Measurements from ENCODE around the gene NCCRP1.
"Not testable (repeated sequence)": the region's sequence is repeated elsewhere in the genome, so short reads cannot be mapped to it uniquely, and the experiment has no call there.

Gene NCCRP1

GRCh38 chr19:39244410-39245100 is 47.8 kb downstream of the NCCRP1 start, which contains the start of gene IFNL3:
IFNL3 (minus strand) TSS chr19:39245006; CDS start chr19:39244967, 39 bp downstream.
- DNase-seq = not testable (repeated sequence)

GRCh38 chr19:39245166-39245565 is 48.4 kb downstream of the NCCRP1 start:
- DNase-seq = not testable (repeated sequence)

GRCh38 chr19:39246951-39247669 is 50.3 kb downstream of the NCCRP1 start:
- DNase-seq = peak in 26 of 56 donors; percentile 3 to 46 (median 18)

DNA sequence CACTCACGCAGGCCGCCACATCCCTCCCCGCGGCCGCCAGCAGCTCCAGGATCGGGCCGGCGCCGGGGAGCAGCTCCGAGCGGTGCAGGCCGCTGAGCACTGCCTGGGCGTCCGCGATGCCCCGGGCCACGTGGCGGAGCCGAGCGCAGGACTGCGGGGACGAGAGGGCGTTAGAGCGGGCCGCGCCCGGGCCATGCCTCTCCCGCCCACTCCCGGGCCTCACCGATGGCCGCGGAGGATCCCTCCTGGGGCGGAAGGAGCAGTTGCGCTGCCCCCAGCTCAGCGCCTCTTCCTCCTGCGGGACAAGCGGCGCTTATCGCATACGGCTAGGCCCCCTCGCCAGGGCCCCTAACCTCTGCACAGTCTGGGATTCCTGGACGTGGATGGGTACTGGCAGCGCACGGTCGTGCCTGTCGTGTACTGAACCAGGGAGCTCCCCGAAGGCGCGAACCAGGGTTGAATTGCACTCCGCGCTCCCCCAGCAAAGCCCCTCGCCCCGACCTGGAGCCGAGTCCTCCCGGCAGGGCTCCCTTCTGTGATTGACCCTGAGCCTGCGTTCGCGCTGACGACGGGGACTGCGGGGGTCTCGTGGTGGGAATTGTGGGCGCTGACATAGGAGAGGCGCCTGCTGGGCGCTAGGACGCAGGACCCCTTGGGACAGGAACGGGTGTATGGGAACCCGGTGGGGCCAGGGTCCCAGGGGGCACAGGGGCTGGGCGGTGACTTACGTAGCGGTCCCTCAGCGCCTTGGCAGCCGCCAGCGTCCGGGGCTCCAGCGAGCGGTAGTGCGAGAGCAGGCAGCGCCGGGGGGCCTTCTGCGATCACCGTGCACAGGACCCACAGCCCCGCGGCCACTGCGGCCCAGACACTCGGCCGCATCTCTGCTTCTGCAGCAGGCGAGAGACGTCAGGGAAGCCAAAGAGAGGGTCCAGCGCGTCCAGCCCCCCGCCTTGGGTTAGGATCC is 51.2 kb downstream of the NCCRP1 start:
- no peak for DNase-seq

DNA sequence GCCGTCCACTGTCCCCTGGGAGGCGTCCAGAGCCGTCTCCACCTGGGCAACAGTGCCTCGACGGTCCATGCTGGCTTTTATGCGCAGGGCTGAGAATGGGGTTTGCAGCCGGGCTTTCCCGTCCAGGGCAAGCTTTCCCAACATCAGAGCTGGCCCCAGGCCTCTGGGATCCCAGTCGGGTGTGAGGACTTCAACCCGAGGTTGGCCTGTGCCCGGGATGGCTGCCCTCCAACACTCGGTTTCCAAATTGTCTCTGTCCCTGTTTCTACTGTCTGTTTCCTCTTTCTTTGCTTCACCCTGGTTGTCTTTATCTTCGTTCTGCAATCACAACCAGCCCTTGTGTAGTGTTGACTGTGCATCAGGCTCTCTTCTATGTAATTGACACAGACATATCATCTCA is 52.0 kb downstream of the NCCRP1 start, which contains the start of gene IFNL4:
Gene IFNL4 (minus strand): TSS at position 51 of the 400 bp plus-strand sequence.
- no peak for DNase-seq

DNA sequence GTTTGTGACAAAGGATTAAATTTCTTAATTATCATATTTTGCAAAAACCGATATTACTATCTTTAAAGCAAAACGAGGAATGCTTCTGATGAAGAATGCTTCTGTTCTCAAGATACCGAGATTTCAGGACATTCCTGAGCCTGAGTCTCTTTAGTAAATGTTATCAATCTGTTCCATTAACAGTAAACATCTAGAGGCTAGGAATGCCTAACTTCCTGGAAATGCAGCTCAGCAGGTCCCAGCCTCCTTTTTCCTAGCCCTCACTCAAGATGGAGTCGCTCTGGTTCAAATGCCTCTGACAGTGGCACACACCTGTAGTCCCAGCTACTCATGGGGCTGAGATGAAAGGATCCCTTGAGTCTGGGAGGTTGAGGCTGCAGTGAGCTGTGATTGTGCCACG is 54.3 kb downstream of the NCCRP1 start:
- no peak for DNase-seq
